ENCODE measurements around the gene MYL12B.

Gene MYL12B

GRCh38 chr18:3221496-3221895 lies 40.4 kb upstream of the MYL12B start:
- Histone ChIP-seq H3K4me2 (ENCODE audit: low read length) (no peak overlapping the region), H3K9me3 (replicated peaks; ENCODE audit: low read length) (no peaks in the 10 kb centered on the region), H3K36me3 (ENCODE audit: insufficient read depth, low read length) (no peaks in the 10 kb centered on the region), H3K4me1 (ENCODE audit: control insufficient read depth, insufficient read depth, low read length) (peaks cover 3% of the 10 kb centered on the region), H3K4me3 (ENCODE audit: low read length) (no peak overlapping the region), H3K27me3 (ENCODE audit: control insufficient read depth, insufficient read depth, low read length) (no peaks in the 10 kb centered on the region), H3K9ac (ENCODE audit: low read depth, low read length) (no peak overlapping the region)

GRCh38 chr18:3223356-3223755 lies 38.6 kb upstream of the MYL12B start:
- no peaks in the 10 kb centered on the region for H3K9me3 ChIP-seq (replicated peaks; ENCODE audit: low read length)
- no peak overlapping the region for H3K4me2 ChIP-seq (ENCODE audit: low read length)
- H3K4me1 ChIP-seq (ENCODE audit: control insufficient read depth, insufficient read depth, low read length): no peaks in the 10 kb centered on the region
- H3K4me3 ChIP-seq (ENCODE audit: low read length): no peak overlapping the region
- H3K9ac ChIP-seq (ENCODE audit: low read depth, low read length): no peak overlapping the region
- H3K36me3 ChIP-seq (ENCODE audit: insufficient read depth, low read length): no peaks in the 10 kb centered on the region
- peaks cover 5% of the 10 kb centered on the region for H3K27me3 ChIP-seq (ENCODE audit: control insufficient read depth, insufficient read depth, low read length)

DNA sequence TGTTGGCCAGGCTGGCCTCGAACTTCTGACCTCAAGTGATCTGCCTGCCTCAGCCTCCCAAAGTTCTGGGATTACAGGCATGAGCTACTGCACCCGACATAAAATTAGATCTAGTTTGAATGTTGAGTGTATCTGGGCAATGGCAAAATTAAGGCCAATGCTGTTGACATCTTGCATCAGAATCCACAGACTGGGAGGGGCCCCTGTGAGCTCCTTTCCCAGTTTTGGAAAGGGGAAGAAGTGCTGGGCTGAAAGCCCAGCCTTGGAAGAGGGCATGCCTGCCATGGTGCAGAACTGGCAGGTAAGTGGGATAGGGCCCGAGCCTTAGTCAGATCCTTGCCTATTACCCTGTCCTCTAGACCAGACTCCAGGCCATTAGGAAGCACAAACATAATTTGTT lies 37.7 kb upstream of the MYL12B start:
- no peak overlapping the region for H3K9ac ChIP-seq (ENCODE audit: low read depth, low read length)
- H3K4me3 ChIP-seq (ENCODE audit: low read length): no peak overlapping the region
- no peak overlapping the region for H3K4me2 ChIP-seq (ENCODE audit: low read length)
- no peaks in the 10 kb centered on the region for H3K4me1 ChIP-seq (ENCODE audit: control insufficient read depth, insufficient read depth, low read length)
- no peaks in the 10 kb centered on the region for H3K9me3 ChIP-seq (replicated peaks; ENCODE audit: low read length)
- H3K27me3 ChIP-seq (ENCODE audit: control insufficient read depth, insufficient read depth, low read length): peaks cover 5% of the 10 kb centered on the region
- H3K36me3 ChIP-seq (ENCODE audit: insufficient read depth, low read length): no peaks in the 10 kb centered on the region

DNA sequence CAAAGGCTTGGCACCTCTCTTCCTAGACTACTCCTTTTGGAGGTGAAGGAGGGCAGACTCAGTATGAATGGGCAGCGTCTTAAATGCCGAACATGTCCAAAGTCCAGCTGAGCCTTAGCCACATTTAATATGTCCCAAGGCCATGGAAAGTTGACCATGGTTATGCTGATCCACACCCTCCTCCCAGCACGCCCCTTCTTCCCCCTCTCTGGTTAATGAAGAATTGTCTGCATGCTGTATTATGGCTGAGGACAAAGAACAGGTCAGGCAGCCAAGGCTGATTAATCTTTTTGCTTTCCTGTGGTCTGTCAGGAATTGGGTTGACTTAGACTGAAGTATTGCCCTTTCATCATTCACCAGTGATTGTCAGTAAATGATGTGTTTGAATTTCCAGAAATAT lies 36.3 kb upstream of the MYL12B start:
- Histone ChIP-seq H3K9me3 (replicated peaks; ENCODE audit: low read length) (no peaks in the 10 kb centered on the region), H3K4me1 (ENCODE audit: control insufficient read depth, insufficient read depth, low read length) (no peaks in the 10 kb centered on the region), H3K4me3 (ENCODE audit: low read length) (no peak overlapping the region), H3K27me3 (ENCODE audit: control insufficient read depth, insufficient read depth, low read length) (peaks cover 5% of the 10 kb centered on the region), H3K9ac (ENCODE audit: low read depth, low read length) (no peak overlapping the region), H3K4me2 (ENCODE audit: low read length) (no peak overlapping the region), H3K36me3 (ENCODE audit: insufficient read depth, low read length) (no peaks in the 10 kb centered on the region)

DNA sequence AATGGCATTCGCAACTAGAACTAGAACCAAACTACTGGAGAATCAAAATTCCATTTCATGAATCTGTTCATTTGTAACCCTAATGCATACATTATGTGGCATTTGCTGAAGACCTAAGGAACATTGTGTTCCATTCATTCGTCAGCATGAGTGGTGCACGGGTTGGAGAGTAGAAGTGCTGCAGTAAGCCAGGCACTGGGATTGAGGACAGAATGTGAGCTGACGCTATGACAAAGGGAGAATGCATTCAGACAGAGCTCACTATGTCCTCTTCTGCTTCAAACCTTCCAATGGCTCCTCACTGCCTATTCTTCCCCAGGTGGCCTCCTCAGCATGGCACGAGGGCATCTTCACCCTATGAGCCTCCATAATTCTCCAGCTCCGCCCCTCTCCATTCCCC lies 35.9 kb upstream of the MYL12B start:
- Histone ChIP-seq H3K36me3 (ENCODE audit: insufficient read depth, low read length) (no peaks in the 10 kb centered on the region), H3K27me3 (ENCODE audit: control insufficient read depth, insufficient read depth, low read length) (peaks cover 5% of the 10 kb centered on the region), H3K9me3 (replicated peaks; ENCODE audit: low read length) (no peaks in the 10 kb centered on the region), H3K4me3 (ENCODE audit: low read length) (no peak overlapping the region), H3K9ac (ENCODE audit: low read depth, low read length) (no peak overlapping the region), H3K4me2 (ENCODE audit: low read length) (no peak overlapping the region), H3K4me1 (ENCODE audit: control insufficient read depth, insufficient read depth, low read length) (no peaks in the 10 kb centered on the region)

DNA sequence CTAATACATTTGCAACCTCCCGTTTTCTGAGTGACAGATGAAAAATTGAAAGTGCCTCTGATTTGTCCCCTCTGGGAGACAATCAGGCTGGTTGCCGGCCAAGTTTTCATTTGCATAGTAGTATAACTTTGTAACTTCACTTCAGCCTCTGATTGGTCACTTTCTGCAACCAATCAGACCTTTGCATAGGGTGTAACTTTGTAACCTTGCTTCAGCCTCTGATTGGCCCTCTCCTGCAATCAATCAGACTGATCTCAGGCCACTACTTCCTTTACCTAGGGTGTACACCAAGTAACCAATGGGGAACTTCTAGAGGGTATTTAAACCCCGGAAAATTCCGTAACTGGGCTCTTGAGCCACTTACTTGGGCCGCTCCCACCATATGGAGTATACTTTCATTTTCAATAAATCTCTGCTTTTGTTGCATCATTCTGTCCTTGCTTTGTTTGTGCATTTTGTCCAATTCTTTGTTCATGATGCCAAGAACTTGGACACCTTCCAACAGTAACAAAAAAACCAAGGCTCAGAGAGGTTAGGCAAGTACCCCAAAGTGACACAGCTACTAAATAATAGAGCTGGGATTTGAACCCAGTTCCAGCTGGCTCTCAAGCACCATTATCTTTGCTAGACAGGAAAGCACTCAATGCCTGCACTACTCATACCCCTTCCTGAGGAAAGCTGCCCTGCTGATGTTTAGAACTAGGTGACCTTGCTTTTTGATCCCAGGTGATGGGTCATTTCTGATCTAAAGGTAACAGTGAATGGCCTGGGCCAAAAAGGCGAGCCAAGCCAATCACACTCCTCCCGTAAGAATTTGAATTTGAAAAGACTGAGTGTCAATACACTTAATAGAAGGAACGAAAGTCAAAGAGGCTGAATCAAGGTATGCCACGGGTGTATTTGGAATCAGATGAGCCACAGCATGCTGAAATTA lies 31.3 kb upstream of the MYL12B start:
- Histone ChIP-seq H3K4me1 (ENCODE audit: control insufficient read depth, insufficient read depth, low read length) (no peaks in the 10 kb centered on the region), H3K9ac (ENCODE audit: low read depth, low read length) (no peak overlapping the region), H3K9me3 (replicated peaks; ENCODE audit: low read length) (no peaks in the 10 kb centered on the region), H3K4me3 (ENCODE audit: low read length) (no peak overlapping the region), H3K27me3 (ENCODE audit: control insufficient read depth, insufficient read depth, low read length) (peaks cover 5% of the 10 kb centered on the region), H3K36me3 (ENCODE audit: insufficient read depth, low read length) (no peaks in the 10 kb centered on the region), H3K4me2 (ENCODE audit: low read length) (no peak overlapping the region)

DNA sequence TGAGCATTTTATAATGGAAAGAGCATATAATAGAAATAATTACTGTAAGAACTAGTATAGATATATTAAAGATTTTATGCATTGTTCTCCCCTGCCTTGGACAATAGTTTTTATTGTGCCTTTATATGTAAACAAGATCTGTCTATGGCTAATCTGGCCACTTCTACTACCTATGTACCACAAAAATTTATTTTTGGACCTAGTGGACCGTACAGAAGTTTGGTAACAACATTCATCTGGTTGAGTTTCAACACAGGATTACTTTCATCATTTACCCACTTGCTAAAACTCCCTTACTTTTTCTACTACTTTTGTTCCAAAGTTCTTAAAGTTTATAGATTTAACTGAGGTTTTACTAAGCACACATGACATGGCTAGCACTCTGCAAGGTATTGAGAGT lies 28.9 kb upstream of the MYL12B start:
- Histone ChIP-seq H3K4me2 (ENCODE audit: low read length) (no peak overlapping the region), H3K4me1 (ENCODE audit: control insufficient read depth, insufficient read depth, low read length) (no peaks in the 10 kb centered on the region), H3K4me3 (ENCODE audit: low read length) (no peak overlapping the region), H3K27me3 (ENCODE audit: control insufficient read depth, insufficient read depth, low read length) (peaks cover 3% of the 10 kb centered on the region), H3K9me3 (replicated peaks; ENCODE audit: low read length) (no peaks in the 10 kb centered on the region), H3K36me3 (ENCODE audit: insufficient read depth, low read length) (no peaks in the 10 kb centered on the region), H3K9ac (ENCODE audit: low read depth, low read length) (no peak overlapping the region)

- H3K9ac ChIP-seq (ENCODE audit: low read depth, low read length): no peak overlapping the region
- H3K4me3 ChIP-seq (ENCODE audit: low read length): no peak overlapping the region
- no peak overlapping the region for H3K4me2 ChIP-seq (ENCODE audit: low read length)
- H3K36me3 ChIP-seq (ENCODE audit: insufficient read depth, low read length): no peaks in the 10 kb centered on the region
- H3K9me3 ChIP-seq (replicated peaks; ENCODE audit: low read length): no peaks in the 10 kb centered on the region
- no peaks in the 10 kb centered on the region for H3K27me3 ChIP-seq (ENCODE audit: control insufficient read depth, insufficient read depth, low read length)
- no peaks in the 10 kb centered on the region for H3K4me1 ChIP-seq (ENCODE audit: control insufficient read depth, insufficient read depth, low read length)
These were observed 28.3 kb upstream of the MYL12B start for GRCh38 chr18:3233433-3234168.

DNA sequence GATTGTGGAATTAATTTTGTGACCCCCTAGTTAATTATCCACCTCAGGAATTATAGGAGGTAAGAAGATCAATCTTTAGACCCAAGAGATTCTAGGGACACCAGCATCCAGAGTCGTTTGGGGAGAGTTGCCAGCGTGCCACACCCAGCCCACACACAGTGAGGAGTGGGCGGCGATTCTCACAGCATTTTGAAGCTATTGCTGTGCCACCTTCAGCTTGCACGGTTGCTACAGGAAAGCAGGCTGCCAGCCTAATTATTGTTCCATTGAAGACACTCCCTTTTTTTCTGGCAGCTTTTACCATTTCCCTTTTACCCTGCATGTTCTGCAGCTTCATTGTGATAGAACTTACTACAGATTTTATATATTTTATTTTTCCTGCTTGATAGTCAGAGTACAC lies 27.5 kb upstream of the MYL12B start:
- Histone ChIP-seq H3K4me1 (ENCODE audit: control insufficient read depth, insufficient read depth, low read length) (no peaks in the 10 kb centered on the region), H3K27me3 (ENCODE audit: control insufficient read depth, insufficient read depth, low read length) (no peaks in the 10 kb centered on the region)

GRCh38 chr18:3235846-3236245 lies 26.1 kb upstream of the MYL12B start:
- H3K9ac ChIP-seq (ENCODE audit: low read depth, low read length): no peak overlapping the region
- no peaks in the 10 kb centered on the region for H3K4me1 ChIP-seq (ENCODE audit: control insufficient read depth, insufficient read depth, low read length)
- H3K27me3 ChIP-seq (ENCODE audit: control insufficient read depth, insufficient read depth, low read length): no peaks in the 10 kb centered on the region
- no peak overlapping the region for H3K4me2 ChIP-seq (ENCODE audit: low read length)
- no peaks in the 10 kb centered on the region for H3K9me3 ChIP-seq (replicated peaks; ENCODE audit: low read length)
- H3K4me3 ChIP-seq (ENCODE audit: low read length): no peak overlapping the region
- no peaks in the 10 kb centered on the region for H3K36me3 ChIP-seq (ENCODE audit: insufficient read depth, low read length)

More for the DNA sequence above, 27.5 kb upstream of the MYL12B start:
- no peak overlapping the region for H3K9ac ChIP-seq (ENCODE audit: low read depth, low read length)
- no peak overlapping the region for H3K4me2 ChIP-seq (ENCODE audit: low read length)
- H3K36me3 ChIP-seq (ENCODE audit: insufficient read depth, low read length): no peaks in the 10 kb centered on the region
- H3K4me3 ChIP-seq (ENCODE audit: low read length): no peak overlapping the region
- no peaks in the 10 kb centered on the region for H3K9me3 ChIP-seq (replicated peaks; ENCODE audit: low read length)

GRCh38 chr18:3236470-3236869 lies 25.5 kb upstream of the MYL12B start:
- H3K36me3 ChIP-seq (ENCODE audit: insufficient read depth, low read length): no peaks in the 10 kb centered on the region
- H3K27me3 ChIP-seq (ENCODE audit: control insufficient read depth, insufficient read depth, low read length): no peaks in the 10 kb centered on the region
- no peaks in the 10 kb centered on the region for H3K9me3 ChIP-seq (replicated peaks; ENCODE audit: low read length)
- no peak overlapping the region for H3K4me3 ChIP-seq (ENCODE audit: low read length)
- H3K4me2 ChIP-seq (ENCODE audit: low read length): no peak overlapping the region
- no peak overlapping the region for H3K9ac ChIP-seq (ENCODE audit: low read depth, low read length)
- H3K4me1 ChIP-seq (ENCODE audit: control insufficient read depth, insufficient read depth, low read length): no peaks in the 10 kb centered on the region

Measured in skeletal muscle satellite cell (primary cell).